GM12874 (cell line): ENCODE results near the gene EVC.

Experiments
- TF ChIP-seq, protein P1 (sequence below): IDR thresholded peaks from 2 replicates; pipeline ENCODE4 v1.5.1; 2011; ENCODE audit warnings: low read depth, mild to moderate bottlenecking, control low read depth, low read length, moderate library complexity; ENCODE audit not compliant: insufficient read depth

Gene EVC

DNA sequence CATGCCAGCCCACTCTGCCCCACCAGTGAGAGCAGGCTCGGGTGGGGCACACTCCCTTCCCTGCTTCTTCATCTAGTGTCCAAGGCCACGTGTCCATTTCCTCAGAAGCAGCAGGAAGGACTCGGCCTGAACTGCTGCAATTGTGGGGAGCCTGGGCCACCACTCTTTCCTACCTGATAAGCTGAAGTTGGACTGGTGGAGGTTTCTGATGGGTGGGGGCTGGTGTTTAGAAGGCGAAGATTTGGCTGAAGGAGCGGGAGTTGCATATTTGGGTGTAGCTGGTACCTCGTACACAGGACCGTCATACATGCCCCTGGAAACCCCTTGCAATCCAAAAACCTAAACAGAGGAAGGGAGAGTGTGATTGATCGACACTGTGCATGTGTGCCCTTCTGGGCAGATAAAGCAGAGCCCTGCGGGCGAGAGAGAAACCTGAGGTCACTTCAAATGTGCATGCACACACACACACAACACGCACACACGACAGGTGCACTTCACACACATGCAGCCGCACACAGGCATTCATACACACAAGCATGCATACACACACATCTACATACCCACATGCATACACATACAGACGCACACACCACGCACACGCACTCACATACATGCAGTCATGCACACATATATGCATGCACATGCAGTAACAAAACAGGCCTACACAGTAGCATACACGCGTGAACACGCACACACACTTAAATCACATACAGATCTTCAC is 114.5 kb downstream of the EVC start:
- TF ChIP-seq, protein P1, sequence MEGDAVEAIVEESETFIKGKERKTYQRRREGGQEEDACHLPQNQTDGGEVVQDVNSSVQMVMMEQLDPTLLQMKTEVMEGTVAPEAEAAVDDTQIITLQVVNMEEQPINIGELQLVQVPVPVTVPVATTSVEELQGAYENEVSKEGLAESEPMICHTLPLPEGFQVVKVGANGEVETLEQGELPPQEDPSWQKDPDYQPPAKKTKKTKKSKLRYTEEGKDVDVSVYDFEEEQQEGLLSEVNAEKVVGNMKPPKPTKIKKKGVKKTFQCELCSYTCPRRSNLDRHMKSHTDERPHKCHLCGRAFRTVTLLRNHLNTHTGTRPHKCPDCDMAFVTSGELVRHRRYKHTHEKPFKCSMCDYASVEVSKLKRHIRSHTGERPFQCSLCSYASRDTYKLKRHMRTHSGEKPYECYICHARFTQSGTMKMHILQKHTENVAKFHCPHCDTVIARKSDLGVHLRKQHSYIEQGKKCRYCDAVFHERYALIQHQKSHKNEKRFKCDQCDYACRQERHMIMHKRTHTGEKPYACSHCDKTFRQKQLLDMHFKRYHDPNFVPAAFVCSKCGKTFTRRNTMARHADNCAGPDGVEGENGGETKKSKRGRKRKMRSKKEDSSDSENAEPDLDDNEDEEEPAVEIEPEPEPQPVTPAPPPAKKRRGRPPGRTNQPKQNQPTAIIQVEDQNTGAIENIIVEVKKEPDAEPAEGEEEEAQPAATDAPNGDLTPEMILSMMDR, result no peak

DNA sequence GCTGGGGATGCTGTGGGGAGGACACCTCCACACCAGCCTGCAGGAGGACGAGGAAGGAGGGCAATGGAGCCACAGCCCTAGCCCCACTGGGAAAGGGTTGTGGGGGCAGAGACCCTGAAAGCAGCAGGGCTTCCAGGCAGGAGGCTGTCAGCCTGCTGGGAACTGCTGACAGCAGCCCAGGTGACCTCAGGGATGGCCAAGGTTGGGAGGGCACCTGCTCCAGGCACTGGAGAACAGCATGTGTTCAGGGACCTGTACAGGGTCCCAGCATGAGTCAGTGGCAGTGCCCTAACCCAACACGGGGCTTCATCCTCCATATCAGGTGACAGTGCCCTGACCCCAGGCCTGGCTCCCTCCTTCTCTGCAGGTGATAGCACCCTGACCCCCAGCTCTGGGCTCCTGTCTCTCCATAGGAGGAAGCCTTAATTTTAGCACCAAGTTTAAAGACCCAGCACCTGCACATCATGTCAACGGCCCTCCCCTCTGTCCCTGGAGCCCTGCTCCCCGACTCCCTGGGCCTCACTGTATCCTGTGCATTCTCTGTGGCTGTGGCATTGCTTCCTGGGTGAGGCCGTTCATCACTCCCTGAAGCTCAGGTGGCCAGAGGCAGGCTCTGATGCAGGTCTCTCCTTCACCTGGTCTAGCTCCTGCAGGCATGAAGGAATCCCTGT is 115.6 kb downstream of the EVC start:
- TF ChIP-seq, protein P1, result no peak

DNA sequence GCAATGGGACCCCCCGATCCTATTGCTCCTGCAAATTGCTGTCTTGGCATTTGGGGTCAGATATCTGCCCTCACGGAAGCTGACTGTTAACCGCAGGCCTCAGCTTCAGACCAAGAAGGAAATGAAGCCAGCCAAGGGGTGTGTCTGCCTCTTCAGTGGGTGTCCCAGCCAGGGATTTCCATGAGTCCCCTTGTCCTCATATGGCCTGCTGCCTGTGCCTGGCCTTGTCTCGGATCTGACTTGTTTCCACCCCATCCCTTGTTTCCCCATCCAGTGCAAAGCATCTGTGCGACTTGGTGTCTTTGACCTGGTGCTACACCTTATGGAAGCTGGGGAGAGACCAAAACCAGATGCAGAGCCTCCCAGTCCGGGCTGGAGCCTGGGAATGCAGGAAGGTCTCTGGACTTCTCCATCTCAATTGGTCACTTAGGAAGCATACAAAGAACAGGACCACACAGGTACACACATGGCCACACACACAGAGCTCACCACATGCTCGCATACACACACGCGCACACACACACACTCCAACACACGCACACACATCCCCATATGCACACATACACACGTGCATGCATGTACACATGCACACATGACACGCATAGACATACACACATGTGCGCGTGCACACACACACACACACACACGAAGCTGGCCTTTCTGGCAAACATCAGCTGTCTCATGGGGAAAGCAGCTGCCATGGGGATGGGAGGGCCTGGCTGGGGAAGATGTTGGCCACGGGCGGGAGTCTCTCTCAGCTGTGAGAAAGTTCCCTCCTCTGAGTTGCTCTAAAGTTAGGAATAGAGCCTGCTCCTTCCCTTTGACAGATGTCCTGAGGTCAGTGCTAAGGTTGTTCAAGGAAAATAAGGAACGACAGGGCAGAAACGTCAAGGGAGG is 116.4 kb downstream of the EVC start:
- TF ChIP-seq, protein P1, result no peak

DNA sequence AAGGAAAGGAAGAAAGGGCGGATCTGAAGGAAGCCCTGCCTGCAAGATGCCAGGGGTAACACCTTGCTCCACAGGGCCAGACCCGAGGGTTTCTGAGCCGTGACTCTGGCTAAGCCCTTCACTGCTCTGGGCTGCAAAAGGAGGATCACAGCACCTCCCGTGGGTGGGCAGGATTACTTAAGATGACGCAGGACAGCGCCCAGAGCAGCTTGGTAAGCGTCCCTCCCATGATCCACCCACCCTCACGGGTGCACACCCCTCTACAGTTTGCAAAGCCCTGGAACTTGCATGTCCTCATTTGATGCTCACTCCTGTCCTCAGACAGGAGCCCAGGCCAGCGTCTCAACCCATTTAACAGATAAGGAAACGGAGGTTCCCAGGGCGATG is 117.0 kb downstream of the EVC start:
- TF ChIP-seq, protein P1, result no peak

DNA sequence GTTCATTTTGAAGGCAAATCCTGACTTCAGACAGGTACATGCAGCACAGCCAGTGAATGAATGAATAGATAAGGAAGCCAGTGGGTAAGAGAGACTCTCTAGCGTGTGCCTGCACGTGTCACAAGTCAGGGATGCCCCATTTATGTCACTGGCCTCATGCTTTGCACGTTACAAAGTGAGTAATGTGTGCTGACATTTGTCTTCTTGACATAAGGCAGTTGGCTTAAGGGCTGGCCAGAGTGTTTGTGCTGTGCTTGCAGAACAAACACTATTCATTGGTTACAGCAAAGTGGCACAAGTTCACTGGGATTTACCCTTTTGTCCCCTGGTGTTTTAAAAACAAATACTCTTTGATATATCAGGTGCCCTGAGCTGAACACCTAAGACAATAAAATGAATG is 125.9 kb downstream of the EVC start:
- TF ChIP-seq, protein P1, result no peak

DNA sequence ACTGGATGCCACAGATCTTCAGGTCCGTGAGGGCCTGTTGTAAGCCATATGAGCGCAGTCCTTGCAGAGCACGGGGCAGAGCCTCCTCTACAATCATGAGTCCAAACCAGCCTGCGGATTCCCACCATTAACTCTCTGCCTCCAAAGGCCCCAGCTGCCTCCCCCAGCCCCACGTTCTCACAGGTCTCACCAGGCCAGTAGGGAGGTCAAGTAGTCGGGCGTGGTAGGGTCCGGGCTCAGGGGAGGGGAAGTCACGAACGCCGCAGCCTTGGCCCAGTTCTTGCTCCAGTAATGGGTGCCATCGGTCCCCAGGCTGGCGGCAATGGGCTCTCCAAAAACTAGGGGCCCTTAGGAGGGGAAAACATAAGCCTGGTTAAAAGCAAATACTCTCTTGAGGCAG is 128.3 kb downstream of the EVC start:
- TF ChIP-seq, protein P1, result no peak
